ENCODE results near the gene FAM181B.

FAM181B gene

DNA sequence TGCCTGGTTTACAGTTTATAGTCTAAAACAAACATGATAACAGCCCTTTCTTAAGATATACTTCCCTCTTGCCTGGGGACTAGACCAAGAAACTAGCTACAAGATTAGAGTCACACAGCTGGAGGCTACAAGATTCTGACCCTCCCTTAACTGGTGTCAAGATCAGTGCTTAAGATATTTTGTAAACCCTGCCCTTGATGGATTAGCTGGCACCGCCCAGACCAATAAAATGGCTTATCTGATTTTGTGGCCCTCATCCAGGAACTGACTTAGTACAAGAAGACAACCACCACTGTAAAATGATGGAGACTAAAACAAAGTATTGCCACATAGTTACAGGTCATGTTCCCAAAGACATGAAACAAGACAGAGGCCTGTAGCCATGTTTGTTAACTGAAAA is 53.4 kb downstream of the FAM181B start:
- no peak for DNase-seq
